Osteoblast (primary cell): Measurements from ENCODE around the gene OSGEP. TPM values are rescaled to one million over a fixed set of nuclear protein-coding genes. Genes with fewer than 3 reads are reported as not detected.
A peak's percentile ranks its signal among the peaks of the same experiment; 100 is the strongest.

Source experiments
- DNase-seq: peaks from one replicate; pipeline ENCODE4 v3.0.0; 2011; ENCODE audit warnings: low spot score, mixed read lengths; ENCODE audit not compliant: insufficient read length; ENCODE audit errors: missing footprints
- H2AFZ ChIP-seq: 2 replicates; pipeline ENCODE4 v1.6.0; 2011; ENCODE audit warnings: mild to moderate bottlenecking, low read length
- H3K27ac ChIP-seq: 2 replicates; pipeline ENCODE4 v1.5.1; 2011; ENCODE audit warnings: mild to moderate bottlenecking, low read depth, low read length, moderate library complexity
- H3K27me3 ChIP-seq: 2 replicates; pipeline ENCODE4 v1.6.0; 2012; ENCODE audit warnings: mild to moderate bottlenecking, control low read depth, inconsistent platforms, low read length, moderate library complexity; ENCODE audit not compliant: insufficient read depth
- H3K36me3 ChIP-seq: 2 replicates; pipeline ENCODE4 v1.5.1; 2011; ENCODE audit warnings: mild to moderate bottlenecking, low read length, control low read depth, moderate library complexity; ENCODE audit not compliant: insufficient read depth
- H3K4me1 ChIP-seq: 2 replicates; pipeline ENCODE4 v1.5.1; 2011; ENCODE audit warnings: mild to moderate bottlenecking, low read length, control low read depth, moderate library complexity; ENCODE audit not compliant: insufficient read depth
- H3K4me2 ChIP-seq: 2 replicates; pipeline ENCODE4 v1.6.0; 2011; ENCODE audit warnings: mild to moderate bottlenecking, low read length; ENCODE audit not compliant: insufficient read depth
- H3K4me3 ChIP-seq: fragments of 200-600 bp; sonication (generic); 3 replicates; pipeline ENCODE4 v1.5.1; 2012; ENCODE audit warnings: mild to moderate bottlenecking, low read length, inconsistent platforms; ENCODE audit not compliant: insufficient read depth
- H3K79me2 ChIP-seq: 2 replicates; pipeline ENCODE4 v1.6.0; 2012; ENCODE audit warnings: mild to moderate bottlenecking, low read length, control low read depth, inconsistent platforms; ENCODE audit not compliant: insufficient read depth
- H3K9me3 ChIP-seq: 2 replicates; pipeline ENCODE4 v1.5.1; 2011; ENCODE audit warnings: low read depth, low read length, control low read depth
- H4K20me1 ChIP-seq: 2 replicates; pipeline ENCODE4 v1.6.0; 2012; ENCODE audit warnings: mild to moderate bottlenecking, low read length, control low read depth; ENCODE audit not compliant: insufficient read depth
- total RNA-seq: library from RNA; depleted of rRNA; stranded (reverse); fragments of >200 nt; gene quantifications from 2 replicates; pipeline ENCODE4 v1.2.3, GENCODE V29; 2012
- TF ChIP-seq, protein P1 (sequence below): IDR thresholded peaks from 2 replicates; pipeline ENCODE4 v1.5.1; 2011; ENCODE audit warnings: mild to moderate bottlenecking, low read depth, low read length, moderate library complexity; ENCODE audit errors: extremely low read depth

OSGEP gene
- 36.8 and 47.8 TPM in 2 replicates for total RNA-seq

DNA sequence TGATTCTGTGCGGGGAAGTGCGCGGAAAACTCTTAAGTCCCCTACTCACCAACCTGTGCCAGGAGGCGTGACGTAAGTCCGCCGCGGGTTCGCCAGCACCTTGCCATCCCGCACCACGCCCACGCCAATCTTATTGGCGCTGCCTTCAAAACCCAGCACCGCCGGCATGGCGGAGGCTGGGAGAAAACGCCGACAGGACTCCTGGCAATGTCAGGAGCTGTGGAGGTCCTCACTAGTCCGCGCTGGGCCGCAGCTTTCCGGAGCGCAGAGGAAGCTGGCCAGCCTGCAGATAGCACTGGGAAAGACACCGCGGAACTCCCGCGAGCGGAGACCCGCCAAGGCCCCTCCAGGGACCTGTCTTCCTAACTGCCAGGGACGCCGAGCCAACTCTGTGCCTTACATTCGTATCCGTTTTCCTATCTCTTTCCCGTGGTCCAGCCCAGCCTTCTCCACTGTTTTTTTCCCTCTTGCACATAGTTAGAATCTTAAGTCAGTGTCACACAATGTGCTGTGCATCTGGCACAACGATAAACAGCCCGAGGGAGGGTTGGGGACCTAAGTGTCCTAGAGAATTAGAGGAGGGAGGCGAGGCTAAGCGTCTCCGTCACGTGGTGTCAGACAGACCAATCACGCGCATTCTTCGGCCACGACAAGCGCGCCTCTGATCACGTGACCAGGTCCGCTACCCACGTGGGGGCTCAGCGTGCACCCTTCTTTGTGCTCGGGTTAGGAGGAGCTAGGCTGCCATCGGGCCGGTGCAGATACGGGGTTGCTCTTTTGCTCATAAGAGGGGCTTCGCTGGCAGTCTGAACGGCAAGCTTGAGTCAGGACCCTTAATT lies at the start of gene OSGEP, which contains the start of gene APEX1:
OSGEP (minus strand) TSS at position 297 of the 839 bp plus-strand sequence; CDS start at position 168, 129 bp downstream.
APEX1 (plus strand) TSS at position 711 of the 839 bp plus-strand sequence. CDS start 420 bp downstream, outside the sequence.
- Histone ChIP-seq H3K36me3 (peaks cover 54% of the 10 kb centered on the region), H3K27ac (peak within 1 kb of the TSS; percentile 92), H3K4me3 (peak within 1 kb of the TSS; percentile 84), H4K20me1 (peaks cover 2% of the 10 kb centered on the region), H3K9me3 (no peaks in the 10 kb centered on the region), H2AFZ (peak within 1 kb of the TSS; percentile 92), H3K27me3 (no peaks in the 10 kb centered on the region), H3K79me2 (peaks cover 56% of the 10 kb centered on the region), H3K4me2 (peak within 1 kb of the TSS; percentile 92), H3K4me1 (peaks cover 19% of the 10 kb centered on the region)
- TF ChIP-seq, protein P1, sequence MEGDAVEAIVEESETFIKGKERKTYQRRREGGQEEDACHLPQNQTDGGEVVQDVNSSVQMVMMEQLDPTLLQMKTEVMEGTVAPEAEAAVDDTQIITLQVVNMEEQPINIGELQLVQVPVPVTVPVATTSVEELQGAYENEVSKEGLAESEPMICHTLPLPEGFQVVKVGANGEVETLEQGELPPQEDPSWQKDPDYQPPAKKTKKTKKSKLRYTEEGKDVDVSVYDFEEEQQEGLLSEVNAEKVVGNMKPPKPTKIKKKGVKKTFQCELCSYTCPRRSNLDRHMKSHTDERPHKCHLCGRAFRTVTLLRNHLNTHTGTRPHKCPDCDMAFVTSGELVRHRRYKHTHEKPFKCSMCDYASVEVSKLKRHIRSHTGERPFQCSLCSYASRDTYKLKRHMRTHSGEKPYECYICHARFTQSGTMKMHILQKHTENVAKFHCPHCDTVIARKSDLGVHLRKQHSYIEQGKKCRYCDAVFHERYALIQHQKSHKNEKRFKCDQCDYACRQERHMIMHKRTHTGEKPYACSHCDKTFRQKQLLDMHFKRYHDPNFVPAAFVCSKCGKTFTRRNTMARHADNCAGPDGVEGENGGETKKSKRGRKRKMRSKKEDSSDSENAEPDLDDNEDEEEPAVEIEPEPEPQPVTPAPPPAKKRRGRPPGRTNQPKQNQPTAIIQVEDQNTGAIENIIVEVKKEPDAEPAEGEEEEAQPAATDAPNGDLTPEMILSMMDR: no peak
- peak; percentile 98 for DNase-seq

DNA sequence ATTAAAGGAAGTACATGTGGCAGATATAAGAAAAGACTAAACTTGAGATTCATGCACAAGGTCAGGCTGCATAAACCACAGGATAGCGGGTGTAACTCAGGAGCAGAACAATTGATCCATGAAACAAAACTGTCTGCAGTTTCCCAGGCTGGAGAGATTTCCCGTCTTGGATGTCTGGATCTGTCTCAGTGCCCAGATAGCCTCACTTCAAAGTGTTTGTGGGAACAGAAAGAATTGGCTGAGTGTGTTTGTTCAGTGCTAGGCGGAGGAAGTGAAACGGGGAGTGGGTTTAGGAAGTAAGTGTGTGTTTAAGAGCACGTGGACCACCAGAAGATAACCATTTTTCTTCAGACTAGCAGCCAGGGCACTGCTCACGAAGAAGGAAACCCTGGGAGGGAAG lies 49.3 kb upstream of the OSGEP start:
- Histone ChIP-seq H3K4me1 (peaks cover 3% of the 10 kb centered on the region), H3K79me2 (no peaks in the 10 kb centered on the region), H4K20me1 (no peaks in the 10 kb centered on the region), H2AFZ (no peak overlapping the region), H3K27me3 (no peaks in the 10 kb centered on the region), H3K9me3 (no peaks in the 10 kb centered on the region), H3K4me3 (no peak overlapping the region), H3K27ac (no peak overlapping the region), H3K4me2 (no peak overlapping the region), H3K36me3 (no peaks in the 10 kb centered on the region)
- TF ChIP-seq, protein P1: no peak
- no peak for DNase-seq

DNA sequence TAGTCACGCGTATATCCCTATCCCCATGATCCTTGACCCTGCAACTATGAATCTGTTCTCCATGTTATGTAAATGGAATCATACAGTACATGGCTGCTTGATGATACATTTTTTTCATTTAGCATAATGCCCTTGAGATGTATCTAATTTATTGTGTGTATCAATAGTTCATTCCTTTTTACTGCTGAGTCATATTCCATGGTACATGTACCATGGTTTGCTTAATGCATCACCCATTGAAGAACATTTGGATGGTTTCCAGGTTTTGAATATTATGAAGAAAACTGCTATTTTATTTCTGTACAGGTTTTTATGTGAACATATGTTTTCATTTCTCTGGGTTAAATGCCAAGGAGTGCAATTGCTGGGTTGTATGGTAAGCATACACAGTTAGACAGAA lies 46.7 kb upstream of the OSGEP start:
- Histone ChIP-seq H3K4me1 (peaks cover 3% of the 10 kb centered on the region), H2AFZ (no peak overlapping the region), H3K4me3 (no peak overlapping the region), H3K27me3 (no peaks in the 10 kb centered on the region), H3K4me2 (no peak overlapping the region), H3K79me2 (no peaks in the 10 kb centered on the region), H4K20me1 (no peaks in the 10 kb centered on the region), H3K9me3 (no peaks in the 10 kb centered on the region), H3K27ac (no peak overlapping the region), H3K36me3 (no peaks in the 10 kb centered on the region)
- DNase-seq: peak; percentile 74
- TF ChIP-seq, protein P1: no peak

DNA sequence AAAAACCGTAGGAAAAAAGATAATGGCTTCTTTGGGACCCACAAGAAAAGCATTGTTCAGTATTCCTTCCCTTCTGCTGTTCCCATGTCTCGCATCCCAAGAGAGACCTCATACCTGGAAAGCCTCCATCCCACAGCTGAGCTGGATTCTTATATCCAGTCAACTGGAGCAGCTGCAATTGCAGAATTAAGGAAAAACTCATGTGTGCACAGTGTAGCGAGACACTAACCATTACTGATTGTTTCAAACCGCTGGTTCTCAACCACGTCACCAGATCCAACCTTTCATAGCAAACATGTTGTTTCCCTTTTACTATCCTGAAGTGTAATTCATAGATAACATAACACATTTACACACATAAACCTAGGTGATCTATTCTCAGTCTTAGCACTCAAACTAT lies 45.3 kb upstream of the OSGEP start:
- Histone ChIP-seq H3K27ac (no peak overlapping the region), H3K9me3 (no peaks in the 10 kb centered on the region), H3K4me3 (no peak overlapping the region), H2AFZ (no peak overlapping the region), H4K20me1 (no peaks in the 10 kb centered on the region), H3K79me2 (no peaks in the 10 kb centered on the region), H3K4me1 (peaks cover 3% of the 10 kb centered on the region), H3K36me3 (no peaks in the 10 kb centered on the region), H3K27me3 (no peaks in the 10 kb centered on the region), H3K4me2 (no peak overlapping the region)
- DNase-seq: no peak
- TF ChIP-seq, protein P1: no peak
